Mesendoderm (in vitro differentiated cells): ENCODE results near the gene SNAI3.
A peak's percentile ranks its signal among the peaks of the same experiment; 100 is the strongest.

ENCODE experiments used
- DNase-seq: peaks from one replicate; pipeline ENCODE4 v3.0.0; 2013
- H2AK5ac ChIP-seq: 2 replicates; pipeline ENCODE4 v1.6.1; 2013; ENCODE audit warnings: low read length, inconsistent platforms
- H2BK120ac ChIP-seq: 2 replicates; pipeline ENCODE4 v1.6.1; 2013; ENCODE audit warnings: low read depth, mild to moderate bottlenecking, low read length, moderate library complexity, mixed read lengths
- H2BK15ac ChIP-seq: replicated peaks from 2 replicates; pipeline ENCODE4 v1.6.1; 2013; ENCODE audit warnings: low read depth, mild to moderate bottlenecking, moderate library complexity
- H2BK5ac ChIP-seq: 2 replicates; pipeline ENCODE4 v1.6.1; 2013; ENCODE audit warnings: low read length, inconsistent platforms
- H3K18ac ChIP-seq: 2 replicates; pipeline ENCODE4 v1.6.1; 2013; ENCODE audit warnings: mild to moderate bottlenecking, low read length, mixed read lengths
- H3K23ac ChIP-seq: one replicate; pipeline ENCODE4 v1.6.1; 2013; ENCODE audit warnings: low read length
- H3K27ac ChIP-seq: 2 replicates; pipeline ENCODE4 v1.5.1; 2013; ENCODE audit warnings: low read depth, mild to moderate bottlenecking, inconsistent platforms, low read length, moderate library complexity
- H3K27me3 ChIP-seq: 2 replicates; pipeline ENCODE4 v1.6.1; 2013; ENCODE audit warnings: low read length, control low read depth, mild to moderate bottlenecking, inconsistent platforms; ENCODE audit not compliant: insufficient read depth, poor library complexity
- H3K36me3 ChIP-seq: 2 replicates; pipeline ENCODE4 v1.6.1; 2013; ENCODE audit warnings: low read length, inconsistent platforms; ENCODE audit not compliant: control insufficient read depth, insufficient read depth
- H3K4ac ChIP-seq: one replicate; pipeline ENCODE4 v1.6.1; 2013; ENCODE audit warnings: low read depth, mild to moderate bottlenecking, low read length, moderate library complexity
- H3K4me1 ChIP-seq: 2 replicates; pipeline ENCODE4 v1.6.1; 2013; ENCODE audit warnings: low read depth, low read length, inconsistent platforms; ENCODE audit not compliant: control insufficient read depth
- H3K4me2 ChIP-seq: 2 replicates; pipeline ENCODE4 v1.6.1; 2013; ENCODE audit warnings: low read length
- H3K4me3 ChIP-seq: 2 replicates; pipeline ENCODE4 v1.5.1; 2013; ENCODE audit warnings: mild to moderate bottlenecking, low read length
- H3K56ac ChIP-seq: one replicate; pipeline ENCODE4 v1.6.1; 2013; ENCODE audit warnings: low read length
- H3K79me1 ChIP-seq: 2 replicates; pipeline ENCODE4 v1.6.1; 2013; ENCODE audit warnings: low read length, inconsistent platforms
- H3K79me2 ChIP-seq: 2 replicates; pipeline ENCODE4 v1.6.1; 2013; ENCODE audit warnings: mild to moderate bottlenecking, low read length; ENCODE audit not compliant: control insufficient read depth, insufficient read depth
- H3K9ac ChIP-seq: 2 replicates; pipeline ENCODE4 v1.6.1; 2013; ENCODE audit warnings: low read length, inconsistent platforms
- H4K5ac ChIP-seq: one replicate; pipeline ENCODE4 v1.6.1; 2013; ENCODE audit warnings: low read length
- H4K8ac ChIP-seq: one replicate; pipeline ENCODE4 v1.6.1; 2013; ENCODE audit warnings: low read depth, mild to moderate bottlenecking, control low read depth, low read length, moderate library complexity
- WGBS: extraction: QIAGEN DNeasy Blood & Tissue Kit; methylation state at CpG from one replicate; pipeline ENCODE4 v1.1.7; 2013; ENCODE audit warnings: low lambda C conversion rate, missing lambda C conversion rate; ENCODE audit not compliant: insufficient coverage; ENCODE audit errors: extremely low coverage; 5-methylcytosine and 5-hydroxymethylcytosine counted together

Gene SNAI3

GRCh38 chr16:88653101-88653500 lies 33.2 kb downstream of the SNAI3 start:
- H2BK15ac ChIP-seq = no peak overlapping the region

GRCh38 chr16:88652762-88653063 lies 33.6 kb downstream of the SNAI3 start:
- Histone ChIP-seq H4K5ac (no peak overlapping the region), H3K4me1 (peaks cover 3% of the 10 kb centered on the region), H3K56ac (no peak overlapping the region), H3K36me3 (peaks cover 2% of the 10 kb centered on the region), H3K27me3 (no peaks in the 10 kb centered on the region), H2BK120ac (no peak overlapping the region), H3K27ac (no peak overlapping the region), H2BK15ac (no peak overlapping the region), H3K4me2 (no peak overlapping the region), H3K23ac (no peak overlapping the region), H3K4me3 (no peak overlapping the region), H3K4ac (no peak overlapping the region), H3K18ac (no peak overlapping the region), H3K79me1 (peaks cover 1% of the 10 kb centered on the region), H3K9ac (no peak overlapping the region), H4K8ac (no peak overlapping the region), H2AK5ac (no peak overlapping the region), H2BK5ac (no peak overlapping the region), H3K79me2 (no peaks in the 10 kb centered on the region)
- no CpG with 5 or more reads among the region's 8 CpGs for WGBS
- no peak for DNase-seq

More at GRCh38 chr16:88653101-88653500, 33.2 kb downstream of the SNAI3 start:
- Histone ChIP-seq H2BK120ac (no peak overlapping the region), H2AK5ac (no peak overlapping the region), H3K36me3 (peaks cover 4% of the 10 kb centered on the region), H3K27me3 (no peaks in the 10 kb centered on the region), H3K4me2 (no peak overlapping the region), H3K56ac (no peak overlapping the region), H3K23ac (no peak overlapping the region), H4K8ac (no peak overlapping the region), H3K4ac (no peak overlapping the region), H3K4me3 (no peak overlapping the region), H3K4me1 (peaks cover 3% of the 10 kb centered on the region), H3K79me1 (peaks cover 2% of the 10 kb centered on the region), H4K5ac (no peak overlapping the region), H3K27ac (no peak overlapping the region), H2BK5ac (no peak overlapping the region), H3K18ac (no peak overlapping the region), H3K9ac (no peak overlapping the region), H3K79me2 (no peaks in the 10 kb centered on the region)
- DNase-seq = no peak
- no CpG with 5 or more reads among the region's 13 CpGs for WGBS

- Histone ChIP-seq H3K27me3 (no peaks in the 10 kb centered on the region), H3K56ac (no peak overlapping the region), H3K79me2 (no peaks in the 10 kb centered on the region), H2BK15ac (no peak overlapping the region), H3K4me3 (no peak overlapping the region), H3K27ac (no peak overlapping the region), H2BK120ac (no peak overlapping the region), H3K4me2 (no peak overlapping the region), H3K4ac (no peak overlapping the region), H2BK5ac (no peak overlapping the region), H4K8ac (no peak overlapping the region), H4K5ac (no peak overlapping the region), H3K18ac (no peak overlapping the region), H3K9ac (no peak overlapping the region), H3K4me1 (peaks cover 3% of the 10 kb centered on the region), H3K23ac (no peak overlapping the region), H3K36me3 (peaks cover 2% of the 10 kb centered on the region), H2AK5ac (no peak overlapping the region), H3K79me1 (peaks cover 1% of the 10 kb centered on the region)
- WGBS = no CpG with 5 or more reads among the region's 29 CpGs
- no peak for DNase-seq
These were observed 34.1 kb downstream of the SNAI3 start for GRCh38 chr16:88651989-88652761.

GRCh38 chr16:88651276-88651988 lies 34.9 kb downstream of the SNAI3 start:
- Histone ChIP-seq H4K5ac (no peak overlapping the region), H3K56ac (peak overlapping the region; percentile 59), H2AK5ac (no peak overlapping the region), H2BK15ac (no peak overlapping the region), H4K8ac (no peak overlapping the region), H3K36me3 (peaks cover 2% of the 10 kb centered on the region), H3K9ac (peak overlapping the region; percentile 72), H3K4me1 (peaks cover 3% of the 10 kb centered on the region), H3K23ac (no peak overlapping the region), H2BK120ac (no peak overlapping the region), H3K4me2 (peak overlapping the region; percentile 21), H3K79me1 (peaks cover 1% of the 10 kb centered on the region), H3K27ac (peak overlapping the region; percentile 27), H3K4me3 (no peak overlapping the region), H3K4ac (no peak overlapping the region), H3K79me2 (no peaks in the 10 kb centered on the region), H3K18ac (no peak overlapping the region), H3K27me3 (no peaks in the 10 kb centered on the region), H2BK5ac (no peak overlapping the region)
- peak; percentile 74 for DNase-seq
- WGBS = no CpG with 5 or more reads among the region's 24 CpGs

- Histone ChIP-seq H2BK120ac (no peak within 1 kb of the TSS), H3K23ac (no peak within 1 kb of the TSS), H3K9ac (peak within 1 kb of the TSS; percentile 98), H3K4me1 (peaks cover 3% of the 10 kb centered on the region), H3K79me1 (peaks cover 1% of the 10 kb centered on the region), H3K36me3 (peaks cover 2% of the 10 kb centered on the region), H3K4me2 (peak within 1 kb of the TSS; percentile 42), H3K56ac (peak within 1 kb of the TSS; percentile 98), H2AK5ac (no peak within 1 kb of the TSS), H2BK15ac (no peak within 1 kb of the TSS), H4K5ac (no peak within 1 kb of the TSS), H3K27ac (peak within 1 kb of the TSS; percentile 70), H2BK5ac (no peak within 1 kb of the TSS), H3K4me3 (peak within 1 kb of the TSS; percentile 85), H3K79me2 (no peaks in the 10 kb centered on the region), H3K18ac (peak within 1 kb of the TSS; percentile 77), H4K8ac (no peak within 1 kb of the TSS), H3K4ac (peak within 1 kb of the TSS; percentile 48), H3K27me3 (no peaks in the 10 kb centered on the region)
- peak; percentile 85 for DNase-seq
- WGBS = no CpG with 5 or more reads among the region's 41 CpGs
These were observed 35.5 kb downstream of the SNAI3 start, which contains the start of gene CYBA for GRCh38 chr16:88650749-88651275. TSS of gene CYBA (minus strand) at chr16:88651053. CDS start at chr16:88651013, 40 bp downstream.
